Stimulated activated CD4-positive, alpha-beta T cell treated with anti-CD3 and anti-CD28 coated beads, Interleukin-4, amount 100 ng/mL, for 4 hours (primary cell): ENCODE data around the gene SLC17A5.
"Not testable (repeated sequence)": the region's sequence is repeated elsewhere in the genome, so short reads cannot be mapped to it uniquely, and the experiment has no call there.

Source experiments
- DNase-seq, 2 experiments: peaks; one replicate each; pipeline ENCODE4 v3.0.0-alpha.2; 2020

The SLC17A5 gene, protein sequence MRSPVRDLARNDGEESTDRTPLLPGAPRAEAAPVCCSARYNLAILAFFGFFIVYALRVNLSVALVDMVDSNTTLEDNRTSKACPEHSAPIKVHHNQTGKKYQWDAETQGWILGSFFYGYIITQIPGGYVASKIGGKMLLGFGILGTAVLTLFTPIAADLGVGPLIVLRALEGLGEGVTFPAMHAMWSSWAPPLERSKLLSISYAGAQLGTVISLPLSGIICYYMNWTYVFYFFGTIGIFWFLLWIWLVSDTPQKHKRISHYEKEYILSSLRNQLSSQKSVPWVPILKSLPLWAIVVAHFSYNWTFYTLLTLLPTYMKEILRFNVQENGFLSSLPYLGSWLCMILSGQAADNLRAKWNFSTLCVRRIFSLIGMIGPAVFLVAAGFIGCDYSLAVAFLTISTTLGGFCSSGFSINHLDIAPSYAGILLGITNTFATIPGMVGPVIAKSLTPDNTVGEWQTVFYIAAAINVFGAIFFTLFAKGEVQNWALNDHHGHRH

GRCh38 chr6:73653571-73654424 is at the start of gene SLC17A5:
Gene SLC17A5 (minus strand): TSS chr6:73653992. CDS start chr6:73653886, 106 bp downstream.
- DNase-seq: peak; percentile 85 to 89

DNA sequence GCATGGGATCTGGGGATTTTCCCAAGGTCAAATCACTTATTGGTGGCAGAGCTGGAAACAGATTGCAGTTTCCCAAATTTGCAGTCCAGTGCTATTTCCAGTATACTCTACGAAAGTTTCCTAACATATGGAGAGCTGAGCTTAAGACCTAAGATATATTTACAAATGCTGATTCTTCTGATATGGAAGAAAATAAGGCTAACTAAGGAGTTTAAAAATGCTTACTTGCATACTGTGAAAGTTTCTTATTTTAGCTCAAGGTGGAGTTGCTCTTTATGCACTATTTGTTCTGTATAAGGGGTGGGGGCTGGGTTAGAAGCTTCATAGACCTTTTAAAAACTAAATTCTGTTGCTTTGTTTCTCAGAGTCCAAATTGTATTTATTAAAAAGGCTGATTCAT is 49.7 kb upstream of the SLC17A5 start:
- no peak for DNase-seq

GRCh38 chr6:73702444-73702843 is 48.7 kb upstream of the SLC17A5 start:
- DNase-seq: no peak

DNA sequence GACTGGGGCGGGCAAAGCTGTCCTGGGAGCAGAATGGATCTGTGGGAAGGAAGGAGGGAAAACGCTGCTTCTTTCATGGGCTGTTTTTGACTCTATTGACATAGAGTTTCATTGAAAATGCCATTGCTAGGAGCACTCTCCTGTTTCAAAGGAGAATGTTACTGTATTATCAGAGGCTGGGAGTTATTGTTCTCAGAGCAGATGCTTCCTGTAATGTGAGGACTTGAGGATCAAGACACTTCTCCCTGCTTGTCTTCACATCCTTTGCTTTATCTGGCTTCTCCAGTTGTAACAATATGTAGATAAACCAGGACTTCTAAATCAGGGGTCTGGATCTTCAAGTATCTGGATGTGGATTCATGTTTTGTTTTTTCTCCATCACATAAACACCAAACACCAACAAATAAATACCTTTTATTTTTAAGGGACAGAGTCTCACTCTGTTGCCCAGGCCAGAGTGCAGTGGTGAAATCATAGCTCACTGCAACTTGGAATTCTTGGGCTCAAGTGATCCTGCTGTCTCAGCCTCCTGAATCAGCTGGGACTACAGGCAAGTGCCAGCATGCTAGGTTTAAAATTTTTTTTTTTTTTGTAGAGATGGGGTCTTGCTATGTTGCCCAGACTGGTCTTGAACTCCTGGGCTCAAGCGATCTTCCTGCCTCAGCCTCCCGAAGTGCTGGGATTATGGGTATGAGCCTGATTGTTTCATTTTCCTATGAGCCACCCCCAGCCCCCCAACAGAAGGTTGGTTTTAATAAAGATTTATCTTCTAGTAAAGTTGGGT is 46.1 kb upstream of the SLC17A5 start:
- DNase-seq: no peak

- DNase-seq: peak in 1 of 2 experiments; percentile 5
These were observed 43.3 kb upstream of the SLC17A5 start for GRCh38 chr6:73696966-73697655.

DNA sequence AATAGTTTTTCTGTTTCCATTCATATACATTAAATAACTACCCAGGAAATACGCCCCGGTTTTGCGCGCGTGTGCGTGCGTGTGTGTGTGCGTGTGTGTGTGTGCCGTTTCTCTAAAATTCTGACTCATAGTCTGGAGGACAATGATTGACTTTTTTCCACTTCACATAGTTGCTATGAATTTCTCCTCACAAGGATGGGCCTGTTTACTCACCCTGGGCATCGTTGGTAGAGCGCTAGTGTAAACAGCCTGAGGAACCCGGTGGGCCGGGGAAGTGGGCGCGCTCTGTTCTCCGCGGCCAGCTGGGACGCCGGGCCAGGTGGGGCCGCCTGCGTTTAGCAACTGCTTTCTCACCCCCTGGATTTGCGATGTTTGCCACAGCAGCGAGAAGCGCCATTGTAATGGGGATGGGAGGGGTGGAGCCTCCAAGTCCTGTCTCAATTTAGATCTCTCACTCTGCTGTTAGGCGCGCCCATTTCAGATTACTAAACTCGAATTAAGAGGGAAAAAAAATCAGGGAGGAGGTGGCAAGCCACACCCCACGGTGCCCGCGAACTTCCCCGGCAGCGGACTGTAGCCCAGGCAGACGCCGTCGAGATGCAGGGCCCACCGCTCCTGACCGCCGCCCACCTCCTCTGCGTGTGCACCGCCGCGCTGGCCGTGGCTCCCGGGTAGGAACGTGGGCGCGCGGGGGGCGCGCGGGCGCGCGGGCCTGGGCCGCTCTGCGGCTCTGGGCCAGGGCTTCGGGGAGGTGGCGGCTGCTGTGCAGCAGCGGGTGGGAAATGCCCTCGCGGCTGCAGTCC is 42.0 kb upstream of the SLC17A5 start, which contains the start of gene CD109:
CD109 (plus strand) TSS at position 585 of the 803 bp plus-strand sequence; CDS start at position 598, 13 bp downstream.
- DNase-seq: peak; percentile 68 to 81

DNA sequence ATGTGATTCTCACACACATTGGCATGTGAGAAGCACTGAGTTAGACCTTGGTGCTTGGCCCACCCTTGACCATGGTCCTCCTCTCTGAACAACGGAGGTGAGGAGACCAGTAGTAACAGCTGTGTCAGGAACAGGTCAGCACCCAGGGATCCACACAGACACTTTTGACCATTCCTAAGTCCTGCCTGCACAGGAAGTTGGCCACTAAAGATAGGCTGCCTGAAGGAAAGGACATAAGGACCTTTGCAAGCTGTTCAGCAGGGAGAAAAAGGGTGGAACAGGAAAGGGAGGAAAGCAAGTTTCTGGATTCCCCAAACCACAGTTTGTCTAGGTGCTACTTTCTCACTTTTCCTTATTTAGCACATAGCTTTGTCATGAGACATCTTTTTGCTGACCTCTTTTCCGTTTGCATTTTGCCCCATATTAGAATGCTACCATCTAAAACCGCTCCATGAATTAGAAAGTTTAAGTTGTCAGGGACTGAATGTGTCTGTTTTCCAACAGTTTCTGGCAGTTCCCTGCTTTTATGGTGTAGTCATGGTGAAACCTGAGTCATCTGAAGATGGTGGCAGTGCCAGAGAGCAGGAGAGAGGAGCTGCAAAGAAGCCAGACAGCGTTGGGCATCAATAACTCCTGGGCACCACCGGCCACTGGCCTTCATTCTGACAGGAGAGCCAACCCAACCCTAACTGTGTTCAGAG is 41.1 kb upstream of the SLC17A5 start:
- DNase-seq: no peak

GRCh38 chr6:73691512-73691911 is 37.7 kb upstream of the SLC17A5 start:
- no peak for DNase-seq

DNA sequence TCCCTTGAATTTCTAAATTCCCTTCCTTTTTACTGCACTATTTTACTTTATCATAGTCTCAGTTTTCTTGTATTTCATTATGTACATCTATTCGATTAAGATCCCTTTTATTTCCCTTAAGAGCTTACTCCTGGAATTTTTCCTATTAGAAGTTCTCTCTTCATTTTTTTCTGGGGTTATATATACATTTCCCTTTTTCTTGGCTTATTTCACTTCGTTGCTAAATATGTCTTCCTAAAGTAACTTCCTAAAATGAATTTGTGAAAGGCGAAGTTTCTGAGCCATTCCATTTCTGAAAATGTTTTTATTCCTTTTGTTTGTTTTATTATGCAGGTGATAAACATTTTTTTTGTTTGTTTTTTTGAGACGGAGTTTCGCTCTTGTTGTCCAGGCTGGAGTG is 36.3 kb upstream of the SLC17A5 start:
- no peak for DNase-seq

DNA sequence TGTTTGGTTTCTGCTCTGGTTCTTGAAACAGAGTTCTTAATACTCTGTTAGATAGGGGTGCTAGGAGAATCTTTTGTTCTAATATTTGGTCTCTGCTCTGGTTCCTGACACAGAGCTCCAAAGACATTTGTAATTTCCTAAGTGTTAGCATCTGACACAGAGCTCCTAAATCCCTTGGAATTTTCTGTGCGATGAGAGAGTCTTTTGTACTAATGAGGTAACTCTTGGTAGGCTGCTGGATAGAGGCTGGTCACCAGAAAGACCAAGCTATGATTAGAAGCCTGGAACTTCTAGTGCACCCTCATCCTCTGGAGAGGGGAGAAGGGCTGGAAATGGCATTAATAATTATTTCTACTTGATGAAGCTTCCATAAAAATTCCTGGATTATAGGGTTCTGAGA is 34.6 kb upstream of the SLC17A5 start:
- no peak for DNase-seq

DNA sequence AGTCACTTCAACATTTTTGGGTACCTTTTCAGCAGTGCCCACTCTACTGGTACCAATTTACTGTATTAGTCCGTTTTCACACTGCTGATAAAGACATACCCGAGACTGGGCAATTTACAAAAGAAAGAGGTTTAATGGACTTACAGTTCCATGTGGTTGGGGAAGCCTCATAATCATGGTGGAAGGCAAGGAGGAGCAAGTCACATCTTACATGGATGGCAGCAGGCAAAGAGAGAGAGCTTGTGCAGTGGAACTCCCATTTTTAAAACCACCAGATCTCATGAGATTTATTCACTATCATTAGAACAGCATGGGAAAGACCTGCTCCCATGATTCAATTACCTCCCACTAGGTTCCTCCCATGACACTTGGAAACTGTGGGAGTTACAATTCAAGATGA is 29.8 kb upstream of the SLC17A5 start:
- not testable (repeated sequence) for DNase-seq

DNA sequence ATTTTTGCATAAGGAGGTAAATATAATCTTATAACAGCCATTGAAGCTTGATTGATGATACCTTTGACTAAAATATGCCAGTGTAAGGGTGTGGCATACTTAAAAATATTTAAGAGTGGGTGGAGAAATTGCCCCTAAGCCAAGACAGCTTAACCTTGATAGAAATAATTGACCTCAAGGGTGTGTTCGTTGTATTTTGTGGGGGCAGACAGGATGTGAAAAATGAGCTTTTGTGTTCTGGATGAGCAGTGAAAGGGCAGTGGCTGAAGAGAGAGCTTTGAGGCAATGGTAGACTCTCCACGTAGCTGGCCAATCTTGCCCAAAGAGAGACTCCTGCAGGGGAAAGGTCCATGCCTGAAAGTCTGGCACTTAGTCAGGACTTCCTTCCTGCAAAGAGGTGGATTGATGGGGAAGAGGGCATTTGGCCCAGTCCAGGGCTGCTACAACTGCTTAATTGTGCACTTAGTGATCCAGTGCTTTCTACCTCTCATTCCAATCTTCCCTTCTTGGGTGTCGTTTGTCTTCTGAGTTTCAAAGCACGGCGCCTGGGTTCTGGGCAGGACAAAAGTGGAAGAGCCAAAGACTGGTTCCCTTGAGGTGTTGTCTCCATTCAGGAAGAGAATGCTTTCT is 26.6 kb upstream of the SLC17A5 start:
- DNase-seq: no peak

GRCh38 chr6:73679846-73680245 is 26.1 kb upstream of the SLC17A5 start:
- DNase-seq: not testable (repeated sequence)

DNA sequence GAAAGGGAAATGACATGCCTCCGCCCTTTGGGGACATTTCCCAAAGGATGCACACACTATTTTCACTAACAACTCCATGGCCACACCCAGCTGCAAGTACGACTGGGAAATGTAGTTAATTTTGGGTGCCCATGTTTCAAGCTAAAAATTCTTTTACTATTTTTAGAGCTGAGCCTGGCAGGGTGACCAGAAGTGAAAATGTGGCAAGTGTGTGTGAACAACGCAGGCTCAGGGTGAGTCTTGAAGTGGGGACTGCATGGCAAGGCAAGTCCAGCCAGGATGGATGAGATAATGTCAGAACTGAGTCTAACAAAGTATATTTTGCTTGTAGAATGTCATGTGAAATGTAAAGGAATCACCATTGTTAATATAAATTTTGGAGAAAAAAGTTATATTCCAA is 25.2 kb upstream of the SLC17A5 start:
- no peak for DNase-seq

- DNase-seq: peak; percentile 49 to 62
These were observed 21.8 kb upstream of the SLC17A5 start for GRCh38 chr6:73675466-73676098.

GRCh38 chr6:73671911-73672685 is 18.3 kb upstream of the SLC17A5 start:
- no peak for DNase-seq

DNA sequence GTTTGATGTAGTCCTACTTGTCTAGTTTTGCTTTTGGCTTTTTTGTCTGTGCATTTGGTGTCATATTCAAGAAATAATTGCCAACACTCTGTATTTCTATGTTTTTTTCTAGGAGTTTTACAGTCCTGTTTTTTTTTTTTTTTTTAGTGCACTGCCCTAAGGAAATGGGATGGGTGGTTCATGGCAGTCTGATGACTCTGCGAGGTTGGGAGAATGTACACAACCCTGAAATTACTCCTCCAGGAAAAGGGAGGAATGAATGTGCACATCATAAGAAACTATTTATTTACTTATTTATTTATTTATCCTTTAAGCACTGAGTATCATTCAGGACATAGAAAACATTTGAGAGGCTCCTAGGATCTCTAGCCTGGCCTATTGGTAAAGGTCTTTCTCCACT is 15.2 kb upstream of the SLC17A5 start:
- DNase-seq: no peak

GRCh38 chr6:73667798-73668197 is 14.0 kb upstream of the SLC17A5 start:
- no peak for DNase-seq

DNA sequence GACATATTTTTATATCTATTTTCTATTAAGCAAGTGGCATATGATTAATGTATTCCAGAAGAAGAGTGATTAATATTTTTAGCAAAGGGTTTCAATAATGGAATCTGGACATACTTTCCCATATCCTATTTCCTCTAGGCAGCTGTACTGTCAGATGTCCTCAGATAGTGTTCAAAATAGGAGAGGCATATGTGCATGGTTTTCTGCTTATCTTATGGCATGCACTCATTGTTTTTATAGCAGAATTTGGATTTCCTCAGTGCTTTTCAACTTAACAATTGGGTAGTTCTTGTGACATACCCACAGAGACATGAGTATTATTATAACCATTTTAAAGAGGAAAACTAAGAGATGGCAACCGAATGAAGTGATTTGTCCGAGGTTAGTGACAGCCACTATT is 12.6 kb upstream of the SLC17A5 start:
- no peak for DNase-seq
